ENCODE measurements around the gene PRR11.

- no peak for TF ChIP-seq CTCF (conservative IDR thresholded peaks at IDR 0.05)
- no peak for TF ChIP-seq ZFX (IDR thresholded peaks at IDR 0.05)
These were observed 47.0 kb upstream of the PRR11 start for GRCh38 chr17:59108400-59109102.

Data from C4-2B (cell line).